Measurements from ENCODE around the gene RTL10. TPM values are rescaled to one million over a fixed set of nuclear protein-coding genes. Genes with fewer than 3 reads are reported as not detected.

Gene RTL10
- total RNA-seq, 1 experiment from 2014 or later, result 24.4 TPM

DNA sequence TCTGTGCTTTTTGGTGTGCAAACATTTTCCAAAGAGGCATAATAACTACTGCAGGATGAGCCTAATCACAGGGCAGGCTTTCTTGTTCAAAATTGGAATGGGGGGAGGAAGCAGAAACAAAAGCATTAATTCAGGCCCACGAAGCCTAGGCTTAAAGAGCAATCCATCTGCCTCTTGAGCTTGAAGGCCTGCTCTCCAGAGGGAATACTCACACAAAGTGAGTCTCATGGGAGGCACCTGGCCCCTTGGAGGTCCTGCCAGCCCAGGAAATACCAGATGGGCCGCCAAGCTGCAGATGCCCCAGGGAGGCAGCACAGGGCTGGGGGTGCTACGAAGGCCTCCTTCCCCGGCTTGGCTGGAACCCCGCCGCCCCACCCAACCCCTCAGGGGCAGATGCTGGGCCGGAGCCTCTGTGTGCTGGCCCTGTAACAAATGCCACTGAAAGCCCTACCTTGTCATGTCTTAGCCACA is 47.6 kb upstream of the RTL10 start:
- H3K27ac ChIP-seq (ENCODE audit: insufficient read length, low read depth, low read length), result no peak overlapping the region
- H4K91ac ChIP-seq (ENCODE audit: insufficient read length, low read depth, low read length), result no peak overlapping the region
- no peaks in the 10 kb centered on the region for H3K9me3 Mint-ChIP-seq
- H3T11ph ChIP-seq (ENCODE audit: low read length), result no peak overlapping the region
- no peak overlapping the region for H3K4me3 Mint-ChIP-seq
- peak; percentile 26 for DNase-seq
- no peak overlapping the region for H3K18ac ChIP-seq (ENCODE audit: insufficient read length, low read depth, low read length)
- no peak overlapping the region for H4K5ac ChIP-seq (ENCODE audit: insufficient read length, low read depth, low read length)
- no peaks in the 10 kb centered on the region for H3K23me2 ChIP-seq (ENCODE audit: insufficient read length, low read depth, low read length, poor library complexity, severe bottlenecking)
- no peak overlapping the region for H3K4me2 ChIP-seq (ENCODE audit: insufficient read depth, insufficient read length, low read length)
- no peak overlapping the region for H2BK15ac ChIP-seq (ENCODE audit: low read depth, low read length)
- no peak for TF ChIP-seq CTCF (conservative IDR thresholded peaks at IDR 0.05)
- H3K14ac ChIP-seq (ENCODE audit: insufficient read depth, low read length), result no peak overlapping the region
- no peaks in the 10 kb centered on the region for H3K79me2 ChIP-seq (ENCODE audit: insufficient read depth, low read length)
- H3K23ac ChIP-seq (ENCODE audit: insufficient read length, low read depth, low read length), result no peak overlapping the region
- no peak overlapping the region for H2BK120ac ChIP-seq (ENCODE audit: low read depth, low read length, poor library complexity, severe bottlenecking)
- no CpG with 5 or more reads among the region's 7 CpGs for WGBS (ENCODE audit: extremely low coverage, insufficient read length, low lambda C conversion rate)
- no peaks in the 10 kb centered on the region; the same call in 1 of the 2 replicates for H3K4me1 ChIP-seq (ENCODE audit: insufficient read depth, low read length)
- H2BK5ac ChIP-seq (ENCODE audit: insufficient read length, low read length), result no peak overlapping the region
- no peak overlapping the region for H2BK20ac ChIP-seq (ENCODE audit: low read depth, low read length, poor library complexity, severe bottlenecking)
- no peak overlapping the region for H3K27ac Mint-ChIP-seq
- no peak overlapping the region for H2AK5ac ChIP-seq (ENCODE audit: insufficient read length, low read length)
- no peaks in the 10 kb centered on the region; the same call in 1 of the 2 replicates for H3K27me3 Mint-ChIP-seq (ENCODE audit: low read depth)
- H3K9ac ChIP-seq (ENCODE audit: extremely low read depth, insufficient read length, low read length), result no peak overlapping the region
- no peak overlapping the region for H2BK12ac ChIP-seq (ENCODE audit: insufficient read length, low read depth, low read length)
- no peaks in the 10 kb centered on the region for H3K9me3 ChIP-seq (ENCODE audit: control insufficient read depth, low read depth, low read length)
- H3K79me1 ChIP-seq (ENCODE audit: insufficient read depth, low read depth, low read length, poor library complexity, severe bottlenecking), result no peaks in the 10 kb centered on the region
- no peak overlapping the region for H2AFZ ChIP-seq (ENCODE audit: low read length)
- H3K4ac ChIP-seq (ENCODE audit: low read depth, low read length), result no peak overlapping the region
- H4K20me1 ChIP-seq (ENCODE audit: control insufficient read depth, insufficient read depth, insufficient read length), result no peaks in the 10 kb centered on the region
- H3K27me3 ChIP-seq (ENCODE audit: insufficient read depth, low read length), result no peaks in the 10 kb centered on the region
- H3K56ac ChIP-seq (ENCODE audit: insufficient read length, low read depth, low read length), result no peak overlapping the region
- peaks cover 10 to 18% of the 10 kb centered on the region in 2 experiments for H3K4me1 Mint-ChIP-seq
- no peak overlapping the region for H4K8ac ChIP-seq (replicated peaks; ENCODE audit: insufficient read length, low read depth, low read length)
- H3K36me3 Mint-ChIP-seq (ENCODE audit: insufficient read depth in 1 of 3, low read depth in 3 of 3), result peaks cover 0 to 2% (median 0%) of the 10 kb centered on the region in 3 experiments; a peak in 1 of 7 replicates

Measured in H9 (cell line).